NCI-H82 treated with DMSO at 0.1 percent for 48 hours (cell line): Measurements from ENCODE around the gene L1CAM.

Source experiments
- DNase-seq: peaks from one replicate; lab custom pipeline; 2025; ENCODE audit not compliant: unreplicated experiment; lab: John Stamatoyannopoulos, UW

L1CAM gene

GRCh38 chrX:153903991-153904957 is 18.3 kb upstream of the L1CAM start, which contains the start of gene AVPR2:
TSS of gene AVPR2 (plus strand) at chrX:153904673. CDS start at chrX:153905146, 473 bp downstream.
- DNase-seq, result no peak

GRCh38 chrX:153903238-153903980 is 17.4 kb upstream of the L1CAM start:
- DNase-seq, result no peak

- DNase-seq, result no peak
Measured at GRCh38 chrX:153902385-153902784, 16.4 kb upstream of the L1CAM start.

- DNase-seq, result no peak
Measured at GRCh38 chrX:153901753-153902140, 15.8 kb upstream of the L1CAM start.

- peak; percentile 36 for DNase-seq
Measured at GRCh38 chrX:153900831-153901752, 15.1 kb upstream of the L1CAM start.

- DNase-seq, result peak; percentile 11
Measured at GRCh38 chrX:153897899-153898298, 11.9 kb upstream of the L1CAM start.

- no peak for DNase-seq
Measured at GRCh38 chrX:153889123-153889522, 3.1 kb upstream of the L1CAM start.

- DNase-seq, result no peak
Measured at GRCh38 chrX:153888344-153888743, 2.4 kb upstream of the L1CAM start.

GRCh38 chrX:153887385-153887784 is 1.4 kb upstream of the L1CAM start:
- no peak for DNase-seq

GRCh38 chrX:153886915-153887314 is 942 bp upstream of the L1CAM start:
- DNase-seq, result no peak

GRCh38 chrX:153885208-153885787 is 675 bp downstream of the L1CAM start:
- DNase-seq, result peak; percentile 30

- no peak for DNase-seq
Measured at GRCh38 chrX:153884590-153884989, 1.4 kb downstream of the L1CAM start.

GRCh38 chrX:153884136-153884535 is 1.8 kb downstream of the L1CAM start:
- no peak for DNase-seq

- no peak for DNase-seq
Measured at GRCh38 chrX:153883163-153883843, 2.7 kb downstream of the L1CAM start.

- DNase-seq, result no peak
Measured at GRCh38 chrX:153882557-153882956, 3.4 kb downstream of the L1CAM start.

GRCh38 chrX:153882086-153882498 is 3.9 kb downstream of the L1CAM start:
- no peak for DNase-seq

GRCh38 chrX:153881281-153881680 is 4.7 kb downstream of the L1CAM start:
- DNase-seq, result no peak

- DNase-seq, result no peak
Measured at GRCh38 chrX:153880440-153880815, 5.5 kb downstream of the L1CAM start.

- DNase-seq, result no peak
Measured at GRCh38 chrX:153879741-153880439, 6.1 kb downstream of the L1CAM start.
